KOPT-K1 (cell line): ENCODE measurements around the gene LIMK2.
A peak's percentile ranks its signal among the peaks of the same experiment; 100 is the strongest.
"Not testable (repeated sequence)": the region's sequence is repeated elsewhere in the genome, so short reads cannot be mapped to it uniquely, and the experiment has no call there.

ENCODE experiments used
- H3K27ac ChIP-seq: fragments of 200-600 bp; sonication (generic); 2 replicates; pipeline ENCODE4 v1.5.1; 2016; ENCODE audit warnings: antibody characterized with exemption, mild to moderate bottlenecking, low read depth, low read length; ENCODE audit not compliant: poor library complexity, severe bottlenecking
- H3K36me3 ChIP-seq: fragments of 200-600 bp; sonication (generic); 2 replicates; pipeline ENCODE4 v1.5.1; 2017; ENCODE audit warnings: antibody characterized with exemption, mild to moderate bottlenecking, low read length, moderate library complexity; ENCODE audit not compliant: insufficient read depth
- H3K9me3 ChIP-seq: fragments of 200-600 bp; sonication (generic); 2 replicates; pipeline ENCODE4 v1.5.1; 2017; ENCODE audit warnings: antibody characterized with exemption, low read length, mild to moderate bottlenecking; ENCODE audit not compliant: insufficient read depth, poor library complexity, severe bottlenecking

LIMK2 gene

DNA sequence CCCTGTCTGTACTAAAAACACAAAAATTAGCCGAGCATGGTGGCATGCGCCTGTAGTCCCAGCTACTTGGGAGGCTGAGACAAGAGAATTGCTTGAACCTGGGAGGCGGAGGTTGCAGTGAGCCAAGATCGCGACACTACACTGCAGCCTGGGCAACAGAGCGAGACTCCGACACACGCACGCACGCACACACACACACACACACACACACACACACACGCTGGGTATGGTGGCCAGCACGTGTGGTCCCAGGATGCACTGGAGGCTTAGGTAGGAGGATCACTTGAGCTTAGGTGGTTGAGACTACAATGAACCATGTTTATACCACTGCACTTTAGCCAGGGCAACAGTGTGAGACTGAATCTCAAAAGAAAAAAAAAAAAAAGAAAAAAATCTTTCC is 33.9 kb downstream of the LIMK2 start:
- peaks cover 50% of the 10 kb centered on the region for H3K36me3 ChIP-seq
- H3K9me3 ChIP-seq, H3K27ac ChIP-seq: not testable (repeated sequence)

- no peaks in the 10 kb centered on the region for H3K9me3 ChIP-seq
- H3K36me3 ChIP-seq: peaks cover 48% of the 10 kb centered on the region
- H3K27ac ChIP-seq: no peak overlapping the region
These were observed 34.6 kb downstream of the LIMK2 start for GRCh38 chr22:31246687-31247086.

DNA sequence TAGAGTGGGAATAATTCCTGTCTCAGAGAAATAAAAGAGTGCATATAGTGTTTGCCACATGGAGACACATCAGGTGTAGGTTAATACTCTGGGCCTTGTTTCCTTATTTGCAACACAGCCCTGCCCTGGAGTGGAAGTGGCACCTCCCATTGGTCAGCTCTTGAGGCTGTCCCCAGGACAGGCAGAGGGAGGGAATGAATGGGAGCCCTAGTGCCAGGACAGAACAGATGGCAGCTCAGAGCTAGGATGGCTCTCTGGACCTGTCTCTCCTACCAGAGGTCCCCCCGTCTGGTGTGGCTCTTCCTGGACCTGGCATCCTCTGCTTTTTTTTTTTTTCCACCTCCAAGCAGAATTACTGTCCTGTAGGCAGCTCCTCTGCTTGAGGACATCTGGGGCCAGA is 35.6 kb downstream of the LIMK2 start:
- peak overlapping the region; percentile 29 for H3K27ac ChIP-seq
- peaks cover 48% of the 10 kb centered on the region for H3K36me3 ChIP-seq
- H3K9me3 ChIP-seq: no peaks in the 10 kb centered on the region

- no peaks in the 10 kb centered on the region for H3K9me3 ChIP-seq
- peaks cover 43% of the 10 kb centered on the region for H3K36me3 ChIP-seq
- peak overlapping the region; percentile 29 for H3K27ac ChIP-seq
These were observed 36.1 kb downstream of the LIMK2 start for GRCh38 chr22:31248138-31248745.

GRCh38 chr22:31248965-31249958 is 37.2 kb downstream of the LIMK2 start:
- Histone ChIP-seq H3K27ac (no peak overlapping the region), H3K36me3 (peaks cover 45% of the 10 kb centered on the region), H3K9me3 (no peaks in the 10 kb centered on the region)

DNA sequence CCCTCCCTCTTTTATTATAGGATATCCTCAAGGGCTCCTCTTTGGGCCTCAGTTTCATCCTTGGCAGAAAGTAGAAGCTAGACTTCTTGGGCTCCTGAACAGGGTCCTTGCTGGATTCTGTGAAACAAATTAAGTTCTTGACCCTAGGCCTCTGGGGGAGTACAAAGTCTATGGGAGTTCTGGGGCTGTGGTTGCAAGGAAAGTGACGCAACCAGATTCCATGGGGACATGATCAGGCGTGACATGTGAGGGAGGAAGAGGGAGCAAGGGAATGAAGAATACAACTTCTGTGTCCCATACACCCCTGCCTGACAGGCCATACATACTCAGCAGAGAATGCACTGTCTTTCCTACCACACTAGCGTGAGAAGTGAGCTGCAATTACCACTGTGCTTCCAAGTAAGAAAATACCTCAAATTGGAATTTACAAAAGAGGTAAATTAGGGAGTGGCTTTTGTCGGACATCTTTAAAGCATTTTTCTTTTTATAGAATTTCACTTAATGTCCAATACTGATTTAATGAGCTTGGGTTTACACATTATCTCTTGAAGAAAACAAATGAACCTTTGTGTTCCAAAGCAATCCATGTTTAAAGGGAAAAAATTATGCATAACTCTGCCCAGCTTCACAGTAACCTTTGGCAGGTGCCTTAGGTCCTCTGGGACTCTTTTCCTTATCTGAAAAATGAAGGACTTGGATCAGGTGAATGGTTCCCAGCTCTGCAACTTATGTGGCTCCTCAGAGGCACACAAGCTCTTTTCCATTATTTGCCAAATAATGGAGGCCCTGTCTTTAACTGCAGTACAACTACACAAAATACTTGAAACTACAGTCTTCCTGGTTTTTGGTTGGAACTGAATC is 38.9 kb downstream of the LIMK2 start:
- peaks cover 48% of the 10 kb centered on the region for H3K36me3 ChIP-seq
- no peaks in the 10 kb centered on the region for H3K9me3 ChIP-seq
- H3K27ac ChIP-seq: no peak overlapping the region

GRCh38 chr22:31253949-31254348 is 41.9 kb downstream of the LIMK2 start:
- Histone ChIP-seq H3K9me3 (no peaks in the 10 kb centered on the region), H3K36me3 (peaks cover 56% of the 10 kb centered on the region), H3K27ac (no peak overlapping the region)

- Histone ChIP-seq H3K36me3 (peaks cover 68% of the 10 kb centered on the region), H3K9me3 (no peaks in the 10 kb centered on the region), H3K27ac (no peak overlapping the region)
These were observed 47.8 kb downstream of the LIMK2 start for GRCh38 chr22:31259798-31260473.

DNA sequence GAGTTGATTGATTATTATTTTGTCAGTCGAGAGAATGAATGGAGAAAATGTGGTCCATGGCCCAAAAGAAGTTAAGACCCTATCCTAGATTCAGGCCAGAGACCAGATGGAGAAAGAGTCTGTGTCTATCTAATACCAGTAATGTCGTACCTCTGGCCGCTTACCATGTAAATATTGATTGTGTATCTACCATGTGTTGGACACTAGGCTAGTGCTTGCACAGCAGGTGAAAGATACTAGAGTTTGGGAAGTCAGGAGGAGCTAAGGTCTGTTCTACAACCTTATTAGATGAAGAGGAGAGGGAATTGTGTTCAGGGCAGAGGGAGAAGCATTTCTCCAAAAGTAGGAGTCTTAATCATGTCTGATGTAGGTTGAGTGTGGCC is 48.4 kb downstream of the LIMK2 start:
- H3K36me3 ChIP-seq: peaks cover 68% of the 10 kb centered on the region
- no peak overlapping the region for H3K27ac ChIP-seq

GRCh38 chr22:31262312-31263133 is 50.4 kb downstream of the LIMK2 start:
- no peak overlapping the region for H3K27ac ChIP-seq
- no peaks in the 10 kb centered on the region for H3K9me3 ChIP-seq
- peaks cover 87% of the 10 kb centered on the region for H3K36me3 ChIP-seq

More for the DNA sequence above, 48.4 kb downstream of the LIMK2 start:
- no peaks in the 10 kb centered on the region for H3K9me3 ChIP-seq

DNA sequence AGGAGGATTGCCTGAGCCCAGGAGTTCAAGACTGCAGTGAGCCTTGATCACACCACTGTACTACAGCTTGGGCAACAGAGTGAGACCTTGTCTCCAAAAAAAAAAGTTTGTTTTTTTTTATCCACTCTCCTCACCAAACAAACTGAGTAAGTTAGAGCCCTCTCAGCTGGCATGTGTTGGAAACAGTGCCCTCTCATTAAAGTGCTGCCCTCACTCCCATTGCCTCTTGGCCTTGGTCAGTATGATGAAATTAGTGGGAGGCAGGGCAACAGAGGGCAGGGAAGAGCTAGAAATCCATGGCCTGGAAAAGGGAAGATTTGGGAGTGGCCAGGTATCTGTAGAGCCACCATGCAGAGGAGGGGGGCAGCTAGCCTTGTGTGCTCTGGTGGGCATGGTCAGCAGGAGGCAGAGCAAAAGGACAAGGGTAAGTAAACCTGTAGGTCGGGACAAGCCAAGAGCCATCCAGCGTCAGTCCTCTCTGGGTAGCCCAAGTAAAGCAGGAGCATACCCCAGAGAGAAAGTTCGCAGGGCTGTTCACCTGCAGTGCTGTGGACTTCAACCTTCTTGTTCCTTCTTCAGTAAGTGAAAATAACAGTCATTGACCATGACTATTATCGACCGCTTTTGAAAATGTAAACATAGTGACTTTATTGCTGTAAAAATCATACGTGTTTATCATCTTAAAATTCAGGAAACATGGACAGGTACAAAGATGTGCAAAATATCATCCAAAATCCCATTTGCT is 52.0 kb downstream of the LIMK2 start:
- peaks cover 87% of the 10 kb centered on the region for H3K36me3 ChIP-seq
- no peak overlapping the region for H3K27ac ChIP-seq

DNA sequence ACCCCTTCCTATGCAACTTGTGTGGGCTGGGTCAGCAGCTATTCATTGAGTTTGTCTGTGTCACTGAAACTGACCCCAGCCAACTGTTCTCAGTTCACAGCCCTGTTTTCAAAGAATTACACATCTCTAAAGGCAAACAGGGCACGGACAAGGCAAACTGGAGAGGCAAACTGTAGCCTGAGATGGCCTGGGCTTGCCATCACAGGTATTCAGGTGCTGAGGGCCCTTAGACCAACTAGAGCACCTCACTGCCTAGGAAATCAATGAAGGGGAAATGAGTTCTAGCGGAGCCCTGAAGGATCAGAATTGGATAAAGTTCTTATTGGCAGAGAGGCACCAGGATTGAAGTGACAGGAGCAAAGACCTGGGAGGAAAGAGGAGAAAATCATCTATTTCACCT is 56.2 kb downstream of the LIMK2 start:
- Histone ChIP-seq H3K36me3 (peaks cover 84% of the 10 kb centered on the region), H3K9me3 (no peaks in the 10 kb centered on the region), H3K27ac (no peak overlapping the region)

More for the DNA sequence above, 52.0 kb downstream of the LIMK2 start:
- H3K9me3 ChIP-seq: no peaks in the 10 kb centered on the region

GRCh38 chr22:31269892-31270579 is 57.9 kb downstream of the LIMK2 start:
- no peak overlapping the region for H3K27ac ChIP-seq
- peaks cover 88% of the 10 kb centered on the region for H3K36me3 ChIP-seq
- H3K9me3 ChIP-seq: no peaks in the 10 kb centered on the region
